Endodermal cell (in vitro differentiated cells): Measurements from ENCODE around the gene NUP188. TPM values are rescaled to one million over a fixed set of nuclear protein-coding genes. Genes with fewer than 3 reads are reported as not detected.

Experiments used
- DNase-seq: peaks from one replicate; pipeline ENCODE4 v3.0.0-alpha.2; 2017
- H3K27ac ChIP-seq: 2 replicates; pipeline ENCODE4 v1.5.1; 2013; ENCODE audit warnings: mild to moderate bottlenecking, low read depth, low read length, moderate library complexity
- H3K27me3 ChIP-seq: 2 replicates; pipeline ENCODE4 v1.6.1; 2013; ENCODE audit warnings: mild to moderate bottlenecking, low read length, moderate library complexity; ENCODE audit not compliant: insufficient read depth, control insufficient read depth, poor library complexity, severe bottlenecking
- H3K36me3 ChIP-seq: 2 replicates; pipeline ENCODE4 v1.7.0; 2013; ENCODE audit warnings: mild to moderate bottlenecking, low read length, moderate library complexity; ENCODE audit not compliant: control insufficient read depth, insufficient read depth
- H3K4me1 ChIP-seq: one replicate; pipeline ENCODE4 v1.7.0; 2013; ENCODE audit warnings: low read length; ENCODE audit not compliant: control insufficient read depth, insufficient read depth
- H3K4me3 ChIP-seq: 2 replicates; pipeline ENCODE4 v1.5.1; 2013; ENCODE audit warnings: mild to moderate bottlenecking, low read length, moderate library complexity
- H3K9ac ChIP-seq: 2 replicates; pipeline ENCODE4 v1.6.1; 2013; ENCODE audit warnings: mild to moderate bottlenecking, low read length, moderate library complexity; ENCODE audit not compliant: poor library complexity, severe bottlenecking; ENCODE audit errors: extremely low read depth
- H3K9me3 ChIP-seq: 2 replicates; pipeline ENCODE4 v1.6.1; 2013; ENCODE audit warnings: mild to moderate bottlenecking, low read length, moderate library complexity; ENCODE audit not compliant: control insufficient read depth
- H3K27ac Mint-ChIP-seq: 2 replicates; pipeline ENCODE4 v1.8.0; 2020; ENCODE audit warnings: mixed read lengths
- H3K27me3 Mint-ChIP-seq: 2 replicates; pipeline ENCODE4 v1.8.0; 2021; ENCODE audit warnings: mild to moderate bottlenecking, mixed read lengths; ENCODE audit not compliant: insufficient read depth
- H3K36me3 Mint-ChIP-seq: 2 replicates; pipeline ENCODE4 v1.8.0; 2020; ENCODE audit warnings: low read depth, mixed read lengths
- H3K4me1 Mint-ChIP-seq: 2 replicates; pipeline ENCODE4 v1.8.0; 2020; ENCODE audit warnings: mixed read lengths
- H3K4me3 Mint-ChIP-seq: 2 replicates; pipeline ENCODE4 v1.8.0; 2020; ENCODE audit warnings: mild to moderate bottlenecking, moderate library complexity, mixed read lengths
- H3K9me3 Mint-ChIP-seq: 2 replicates; pipeline ENCODE4 v1.8.0; 2020; ENCODE audit warnings: mild to moderate bottlenecking, mixed read lengths
- CTCF ChIP-seq: fragments of 200-600 bp; sonication (generic); conservative IDR thresholded peaks from 2 replicates; pipeline ENCODE4 v1.5.0; 2021; ENCODE audit warnings: antibody characterized with exemption, mild to moderate bottlenecking
- WGBS, 2 experiments: methylation state at CpG; one replicate each; pipeline versions ENCODE4 v1.1.5 to v1.1.7; 2013; ENCODE audit warnings: missing lambda C conversion rate in 2 of 2, mixed read lengths in 1 of 2; ENCODE audit not compliant: insufficient coverage in 1 of 2, insufficient read length in 1 of 2; 5-methylcytosine and 5-hydroxymethylcytosine counted together
- total RNA-seq, 2 donors: library from RNA; stranded (reverse); fragmentation: NEBNext Ultra II Directional in 1 of 2; extraction: Animal tissue kit (Norgen Biotek cat#: 25700) in 1 of 2; gene quantifications; 2 replicates in 1 of 2; 3 replicates in 1 of 2; pipeline ENCODE4 v1.2.1, GENCODE V29; 2021

Gene NUP188
- total RNA-seq, 2 donors from 2014 or later: 89.8 to 94.8 TPM

- H3K4me1 Mint-ChIP-seq: peaks cover 10% of the 10 kb centered on the region
- no peaks in the 10 kb centered on the region for H3K9me3 ChIP-seq
- peak; percentile 53 for DNase-seq
- H3K36me3 Mint-ChIP-seq: peaks cover 25% of the 10 kb centered on the region
- H3K4me3 ChIP-seq: peak within 1 kb of the TSS; percentile 76
- H3K4me3 Mint-ChIP-seq: peak within 1 kb of the TSS; percentile 73
- no peaks in the 10 kb centered on the region for H3K27me3 Mint-ChIP-seq
- H3K27ac ChIP-seq: peak within 1 kb of the TSS; percentile 49
- H3K36me3 ChIP-seq: peaks cover 28% of the 10 kb centered on the region
- no peaks in the 10 kb centered on the region for H3K9me3 Mint-ChIP-seq
- no peak for TF ChIP-seq CTCF
- no peaks in the 10 kb centered on the region for H3K27me3 ChIP-seq
- H3K27ac Mint-ChIP-seq: peak within 1 kb of the TSS; percentile 97
- no peaks in the 10 kb centered on the region for H3K4me1 ChIP-seq
- H3K9ac ChIP-seq: peak within 1 kb of the TSS; percentile 63
- 89 to 90% methylated on average over 10 to 13 of the region's 13 CpGs for WGBS, 2 experiments
Observed at GRCh38 chr9:128920381-128921058, 27.0 kb upstream of the NUP188 start, which contains the start of gene PHYHD1. Gene PHYHD1 (plus strand): TSS chr9:128920982. CDS start chr9:128922324, 1,342 bp downstream.

- Histone ChIP-seq H3K27me3 (no peaks in the 10 kb centered on the region), H3K36me3 (peaks cover 14% of the 10 kb centered on the region), H3K9ac (peak overlapping the region; percentile 63), H3K9me3 (no peaks in the 10 kb centered on the region), H3K27ac (peak overlapping the region; percentile 49), H3K4me1 (no peaks in the 10 kb centered on the region), H3K4me3 (peak overlapping the region; percentile 76)
- H3K4me1 Mint-ChIP-seq: peaks cover 10% of the 10 kb centered on the region
- no peaks in the 10 kb centered on the region for H3K9me3 Mint-ChIP-seq
- H3K36me3 Mint-ChIP-seq: peaks cover 17% of the 10 kb centered on the region
- H3K4me3 Mint-ChIP-seq: peak overlapping the region; percentile 73
- no peak for TF ChIP-seq CTCF
- H3K27ac Mint-ChIP-seq: peak overlapping the region; percentile 97
- H3K27me3 Mint-ChIP-seq: no peaks in the 10 kb centered on the region
- DNase-seq: peak; percentile 92
- WGBS, 2 experiments: 12 to 14% methylated on average over 7 to 31 of the region's 32 CpGs
Observed at GRCh38 chr9:128921881-128922763, 25.4 kb upstream of the NUP188 start.

- H3K27me3 ChIP-seq: no peaks in the 10 kb centered on the region
- no peak overlapping the region for H3K4me3 Mint-ChIP-seq
Observed at GRCh38 chr9:128923493-128923883, 24.0 kb upstream of the NUP188 start.

More at GRCh38 chr9:128923493-128923883, 24.0 kb upstream of the NUP188 start:
- H3K27ac ChIP-seq: no peak overlapping the region
- Mint-ChIP-seq H3K27me3 (no peaks in the 10 kb centered on the region), H3K4me1 (peaks cover 14% of the 10 kb centered on the region), H3K9me3 (no peaks in the 10 kb centered on the region), H3K27ac (no peak overlapping the region), H3K36me3 (peaks cover 5% of the 10 kb centered on the region)
- H3K36me3 ChIP-seq: peaks cover 3% of the 10 kb centered on the region
- no peak for TF ChIP-seq CTCF
- H3K9ac ChIP-seq: no peak overlapping the region
- H3K4me1 ChIP-seq: no peaks in the 10 kb centered on the region
- WGBS, 2 experiments: 96 to 99% methylated on average over 5 to 6 of the region's 6 CpGs
- H3K4me3 ChIP-seq: no peak overlapping the region
- H3K9me3 ChIP-seq: no peaks in the 10 kb centered on the region
- no peak for DNase-seq
